HUDEP-2 (cell line): ENCODE data around the gene PPP2R5D.
A peak's percentile ranks its signal among the peaks of the same experiment; 100 is the strongest.
"Not testable (repeated sequence)": the region's sequence is repeated elsewhere in the genome, so short reads cannot be mapped to it uniquely, and the experiment has no call there.

ENCODE experiments used
- DNase-seq, 76 experiments: peaks; one replicate each; lab custom pipeline; 2025; ENCODE audit not compliant: unreplicated experiment in 76 of 76; lab: John Stamatoyannopoulos, UW

PPP2R5D gene

DNA sequence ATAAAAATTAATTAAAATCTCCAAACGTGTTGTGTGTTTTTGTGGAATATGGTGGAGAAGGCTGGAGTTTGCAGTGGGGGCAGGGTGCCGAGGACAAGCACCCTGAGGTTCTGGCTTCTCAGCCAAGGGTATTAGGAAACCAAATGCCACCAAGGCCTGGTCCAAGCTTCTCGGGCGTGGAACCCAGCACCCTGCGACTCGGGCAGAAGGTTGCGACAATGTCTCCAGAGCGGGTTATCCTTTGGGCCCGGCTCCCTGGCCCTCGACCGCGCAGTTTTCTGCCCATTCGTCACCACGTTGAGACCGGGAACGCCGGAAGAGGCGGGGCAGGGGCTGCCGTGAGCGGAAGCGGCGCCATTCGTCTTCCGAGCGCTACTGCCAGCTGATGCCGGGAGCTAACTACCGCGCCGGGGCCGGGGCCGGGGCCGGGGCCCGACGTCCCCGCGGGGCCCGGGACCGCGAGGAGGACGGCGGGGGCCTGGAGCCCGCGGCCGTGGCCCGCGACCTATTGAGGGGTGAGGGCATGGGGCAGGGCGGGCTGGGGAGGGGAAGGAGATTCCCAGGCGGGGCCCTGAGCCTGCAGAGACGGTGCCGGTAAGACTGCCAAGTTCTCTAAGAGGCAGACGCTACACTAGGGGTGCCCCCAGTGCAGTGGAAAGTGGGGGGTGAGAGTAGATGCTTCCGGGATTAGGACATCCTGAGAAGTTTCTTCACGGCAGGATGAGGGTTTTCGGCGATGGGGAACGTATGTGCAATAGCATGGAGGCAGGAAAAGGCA is 37.1 kb downstream of the PPP2R5D start, which contains the start of gene RRP36:
Gene RRP36, plus strand, starts transcription at position 354 of the 778 bp plus-strand sequence. Its CDS starts 32 bp downstream, at position 386.
- DNase-seq, result peak in 72 of 76 experiments; percentile 23 to 88 (median 68)

DNA sequence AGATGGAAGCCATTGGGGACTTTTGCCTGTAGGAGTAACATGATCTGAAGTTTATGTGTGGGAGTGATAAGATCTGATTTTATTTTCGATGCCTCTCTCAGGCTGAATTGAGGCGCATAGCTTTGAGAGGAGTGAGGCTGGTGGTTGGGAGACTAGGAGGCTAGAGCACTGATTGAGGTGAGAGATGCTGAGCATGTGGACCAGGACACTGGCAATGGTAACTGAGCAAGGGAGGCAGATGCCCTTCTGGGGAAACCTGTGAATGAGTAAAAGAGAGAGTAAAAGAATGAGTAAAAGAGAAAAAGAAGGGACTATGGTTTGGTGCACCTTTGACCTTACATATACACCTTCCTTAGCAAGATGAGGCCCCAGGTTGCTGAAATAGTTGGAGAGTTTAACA is 40.1 kb downstream of the PPP2R5D start:
- no peak for DNase-seq

DNA sequence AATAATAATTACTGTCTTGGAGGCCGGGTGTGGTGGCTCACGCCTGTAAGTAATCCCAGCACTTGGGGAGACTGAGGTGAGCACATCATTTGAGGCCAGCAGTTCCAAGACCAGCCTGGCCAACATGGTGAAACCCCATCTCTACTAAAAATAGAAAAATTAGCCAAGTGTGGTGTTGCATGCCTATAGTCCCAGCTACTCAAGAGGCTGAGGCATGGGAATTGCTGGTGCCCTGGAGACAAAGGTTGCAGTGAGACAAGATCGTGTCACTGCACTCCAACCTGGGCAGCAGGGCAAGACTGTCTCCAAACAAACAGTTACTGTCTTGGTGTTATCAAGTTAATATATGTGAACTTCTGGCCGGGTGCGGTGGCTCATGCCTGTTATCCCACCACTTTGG is 42.0 kb downstream of the PPP2R5D start:
- DNase-seq, result no peak

DNA sequence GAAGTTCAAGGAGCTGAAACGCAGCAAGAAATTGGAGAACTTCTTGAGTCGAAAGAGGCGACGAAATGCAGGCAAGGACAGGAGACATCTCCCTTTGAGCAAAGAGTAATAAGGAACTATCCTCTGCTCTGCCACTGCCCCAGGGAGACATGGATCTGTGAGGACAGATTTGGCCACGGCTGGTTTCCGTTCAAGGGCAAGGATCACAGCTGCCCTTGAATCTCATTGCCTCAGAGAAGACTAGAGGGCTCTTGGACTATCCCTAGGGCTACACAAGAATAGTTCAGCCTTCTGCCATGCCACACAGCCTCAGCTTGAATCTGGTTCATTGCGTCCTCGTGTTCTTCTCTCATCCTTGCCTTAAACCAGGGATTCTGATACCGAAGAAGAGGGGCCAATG is 44.8 kb downstream of the PPP2R5D start:
- DNase-seq, result no peak

DNA sequence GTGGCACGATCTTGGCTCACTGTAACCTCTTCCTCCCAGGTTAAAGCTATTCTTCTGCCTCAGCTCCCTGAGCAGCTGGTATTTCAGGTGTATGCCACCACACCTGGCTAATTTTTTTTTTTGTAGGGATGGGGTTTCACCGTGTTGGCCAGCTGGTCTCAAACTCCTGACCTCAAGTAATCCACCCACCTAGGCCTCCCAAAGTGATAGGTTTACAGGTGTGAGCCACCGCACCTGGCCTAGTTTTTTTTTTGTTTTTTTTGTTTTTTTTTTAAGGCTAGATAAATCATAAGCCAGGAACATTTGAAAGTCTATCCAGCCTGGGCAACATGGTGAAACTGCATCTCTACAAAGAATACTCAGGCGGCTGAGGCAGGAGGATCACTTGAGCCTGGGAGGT is 48.0 kb downstream of the PPP2R5D start:
- DNase-seq, result no peak

DNA sequence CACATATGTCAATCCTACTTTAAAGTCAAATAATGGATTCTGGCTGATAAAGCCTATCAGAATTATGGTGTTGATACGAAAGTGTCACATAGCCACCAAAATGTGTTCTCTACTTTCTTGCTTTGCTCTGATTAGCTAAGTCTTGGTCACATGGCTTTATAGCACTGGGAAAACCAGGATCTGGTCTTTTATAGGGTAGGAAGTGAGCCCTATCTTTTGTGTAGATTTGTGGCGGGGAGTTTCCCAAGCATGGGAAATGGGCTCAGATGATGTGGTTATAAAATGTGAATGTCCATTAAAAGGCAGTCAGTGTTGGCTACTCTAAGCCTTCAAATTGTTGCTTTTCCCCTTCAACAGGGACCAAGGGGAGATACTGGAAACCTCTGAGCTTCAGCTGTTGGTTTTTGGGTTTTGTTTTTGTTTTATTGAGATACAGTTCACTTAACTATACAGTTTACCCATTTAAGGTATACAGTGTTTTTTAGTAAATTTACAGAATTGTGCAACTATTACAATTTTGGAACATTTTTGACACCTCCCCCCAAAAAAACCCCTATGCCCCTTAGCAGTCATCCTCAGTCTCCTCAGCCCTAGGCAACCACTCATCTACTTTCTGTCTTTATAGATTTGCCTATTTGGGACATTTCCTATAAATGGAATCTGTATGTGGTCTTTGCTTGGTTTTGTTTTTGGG is 49.3 kb downstream of the PPP2R5D start:
- DNase-seq, result no peak

DNA sequence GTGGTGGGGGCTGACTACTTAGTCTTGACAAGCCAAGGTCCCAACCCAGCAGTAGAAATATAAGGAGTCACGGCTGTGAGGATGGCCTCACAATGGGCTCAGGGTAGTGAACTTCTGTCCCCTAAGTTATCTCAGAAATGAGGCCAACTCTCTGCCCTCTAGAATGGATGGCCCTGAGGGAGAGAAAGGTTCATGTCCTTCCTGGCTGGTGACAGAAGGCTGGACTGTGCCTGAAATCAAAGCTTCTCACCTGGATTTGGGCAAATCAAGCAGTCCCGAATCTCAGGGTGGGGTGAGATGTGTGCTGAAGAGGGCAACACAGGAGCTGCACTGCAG is 49.8 kb downstream of the PPP2R5D start:
- DNase-seq, result no peak

DNA sequence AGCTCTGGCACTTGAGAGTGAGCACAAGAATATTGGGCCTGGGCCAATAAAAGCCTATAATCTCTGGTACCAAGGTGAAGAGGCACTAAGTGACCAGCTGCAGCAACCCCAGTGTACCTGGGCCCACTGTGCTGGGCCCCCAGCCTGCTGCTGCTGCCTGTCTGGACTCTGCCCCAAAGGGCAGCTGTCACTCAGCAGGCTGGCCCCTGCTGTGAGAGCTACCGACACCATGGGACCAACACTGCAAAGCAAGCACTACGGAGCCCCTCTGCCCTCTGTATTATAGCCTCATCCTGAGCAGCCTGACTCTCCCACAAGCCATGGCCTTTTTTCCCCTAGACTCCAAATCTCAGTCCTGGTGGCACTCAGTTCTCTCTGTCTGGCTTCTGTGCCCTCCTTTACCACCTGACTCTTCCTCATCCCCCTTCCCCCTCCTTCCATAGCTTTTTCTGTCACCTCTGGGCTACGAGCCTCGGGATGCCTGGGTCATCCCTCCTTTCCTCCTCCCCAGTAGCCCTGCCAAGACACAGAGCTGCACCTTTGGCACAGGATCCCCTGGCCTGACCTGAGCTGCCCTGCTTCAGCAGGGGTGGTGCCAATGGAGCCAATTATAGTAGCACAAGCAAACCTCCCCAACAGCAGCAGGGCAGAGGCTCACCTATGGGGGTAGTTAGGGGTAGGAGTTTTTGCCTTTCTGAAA is 51.3 kb downstream of the PPP2R5D start:
- DNase-seq, result no peak

DNA sequence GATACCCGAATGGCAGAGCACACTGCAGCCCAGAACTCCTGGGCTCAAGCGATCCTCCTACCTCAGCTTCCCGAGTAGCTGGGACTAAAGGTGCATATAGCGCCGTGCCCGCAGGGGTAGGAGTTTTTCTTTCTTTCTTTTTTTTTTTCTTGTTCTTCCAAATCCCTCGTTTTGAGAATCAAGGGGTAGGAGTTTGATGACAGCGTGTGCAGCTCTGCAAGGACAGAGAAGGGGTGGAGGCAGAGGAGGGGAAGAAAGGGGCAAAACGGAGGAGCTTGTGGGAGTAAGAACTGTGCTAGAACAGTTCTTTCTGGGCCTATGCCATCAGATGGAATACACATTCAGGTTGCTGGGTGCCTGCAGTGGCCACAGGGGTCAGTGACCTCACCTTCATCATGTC is 52.3 kb downstream of the PPP2R5D start:
- no peak for DNase-seq

DNA sequence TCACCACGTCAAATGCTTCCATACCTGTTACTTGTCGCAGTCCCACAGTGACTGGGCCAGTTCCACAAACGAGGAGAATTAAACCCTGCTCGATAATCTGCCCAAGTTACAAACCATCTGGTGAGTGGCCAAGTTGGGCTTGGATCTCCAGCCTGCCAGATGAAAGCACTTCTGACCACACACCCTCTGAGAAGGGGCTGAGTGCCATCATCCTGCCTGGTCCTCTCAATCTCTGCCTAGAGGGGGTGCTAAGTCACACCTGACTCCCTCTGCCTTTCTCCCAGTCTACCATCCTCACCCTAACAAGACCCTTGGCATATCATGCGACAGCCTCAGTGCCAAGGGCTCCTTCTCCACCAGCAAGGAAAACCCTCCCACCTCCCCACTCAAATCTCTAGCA is 52.8 kb downstream of the PPP2R5D start:
- no peak for DNase-seq

DNA sequence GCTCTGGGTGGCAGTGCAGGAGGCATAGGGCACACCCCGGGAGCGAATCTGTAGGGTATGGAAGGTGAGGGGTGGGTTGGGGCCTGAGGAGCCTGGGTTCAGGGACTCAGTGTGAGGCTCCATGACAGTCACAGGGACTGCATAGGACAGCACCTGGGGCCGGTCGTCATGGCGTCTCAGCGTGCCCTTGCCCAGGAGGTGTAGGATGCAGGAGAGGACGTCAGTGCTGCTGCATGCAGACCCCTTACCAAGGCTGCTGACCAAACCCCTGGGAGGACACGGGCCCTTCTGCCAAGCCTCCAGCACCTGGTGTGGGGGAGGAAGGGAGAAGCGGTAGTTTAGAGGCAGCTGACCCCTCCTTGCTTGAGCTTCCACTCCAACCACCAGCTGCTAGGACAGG is 53.3 kb downstream of the PPP2R5D start:
- DNase-seq, result no peak

DNA sequence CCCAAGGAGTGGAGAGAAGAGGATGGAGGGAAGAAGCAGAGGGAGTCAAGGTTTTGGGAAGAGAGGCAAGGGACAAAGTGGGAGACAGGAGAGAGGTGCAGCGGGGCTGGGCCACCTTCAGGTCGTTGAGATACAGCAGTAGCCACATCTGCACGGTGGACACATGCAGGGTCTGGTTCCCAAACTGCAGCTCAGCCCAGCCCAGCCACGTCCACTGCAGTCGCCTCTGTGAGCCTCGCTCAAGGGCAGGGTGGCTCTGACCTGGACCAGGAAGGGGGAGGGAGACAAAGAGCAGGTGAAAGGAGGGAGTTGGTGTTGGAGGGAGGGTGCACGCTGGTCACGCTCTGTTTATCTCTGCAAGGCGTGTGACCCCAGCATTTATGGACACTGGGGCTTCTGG is 54.4 kb downstream of the PPP2R5D start:
- no peak for DNase-seq

DNA sequence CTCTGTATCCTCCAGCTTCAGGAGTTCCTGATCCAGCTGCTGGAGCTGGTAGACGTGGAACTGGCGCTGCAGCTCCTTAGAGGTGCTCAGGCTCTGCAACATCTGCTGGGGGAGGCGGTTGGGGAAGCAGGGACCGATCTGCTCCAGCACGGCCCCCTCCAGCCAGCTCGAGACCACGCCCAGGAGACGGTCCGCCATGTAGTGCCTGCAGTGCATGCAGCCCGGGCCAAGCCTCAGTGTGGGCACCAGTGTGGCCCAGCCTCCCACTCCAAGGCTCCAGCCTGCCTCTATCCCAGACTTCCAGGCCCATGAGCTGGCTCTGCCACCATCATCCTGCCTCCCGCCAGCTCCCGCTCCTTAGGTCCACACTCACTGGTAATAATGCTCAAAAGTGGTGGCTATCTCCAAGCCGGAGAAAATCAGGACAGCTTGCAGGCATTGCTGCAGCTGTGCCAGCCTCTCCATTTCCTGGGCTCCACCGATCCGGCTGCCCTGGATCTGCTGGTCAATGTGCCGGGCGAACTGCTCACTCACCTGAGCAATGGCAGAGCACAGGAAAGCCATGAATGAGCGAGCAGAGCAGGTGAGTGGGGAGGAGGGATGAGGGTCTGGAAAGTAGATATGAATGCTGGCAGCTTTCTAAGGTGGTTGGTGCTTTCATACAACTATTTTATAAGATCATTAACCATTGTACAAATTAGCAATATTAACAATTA is 56.3 kb downstream of the PPP2R5D start:
- DNase-seq, result no peak

DNA sequence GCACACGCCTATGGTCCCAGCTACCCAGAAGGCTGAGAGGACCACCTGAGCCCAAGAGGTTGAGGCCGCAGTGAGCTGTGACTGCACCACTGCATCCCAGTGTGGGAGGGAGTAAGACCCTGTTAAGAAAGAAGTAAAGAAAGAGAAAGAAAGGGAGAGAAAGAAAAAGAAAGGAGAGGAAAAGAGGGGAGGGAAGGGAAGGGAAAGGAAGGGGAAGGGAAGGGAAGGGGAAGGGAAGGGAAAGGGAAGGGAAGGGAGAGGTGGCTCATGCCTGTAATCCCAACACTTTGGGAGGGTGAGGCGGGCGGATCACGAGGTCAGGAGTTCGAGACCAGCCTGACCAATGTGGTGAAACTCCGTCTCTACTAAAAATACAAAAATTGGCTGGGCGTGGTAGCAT is 57.1 kb downstream of the PPP2R5D start:
- DNase-seq, result not testable (repeated sequence)

DNA sequence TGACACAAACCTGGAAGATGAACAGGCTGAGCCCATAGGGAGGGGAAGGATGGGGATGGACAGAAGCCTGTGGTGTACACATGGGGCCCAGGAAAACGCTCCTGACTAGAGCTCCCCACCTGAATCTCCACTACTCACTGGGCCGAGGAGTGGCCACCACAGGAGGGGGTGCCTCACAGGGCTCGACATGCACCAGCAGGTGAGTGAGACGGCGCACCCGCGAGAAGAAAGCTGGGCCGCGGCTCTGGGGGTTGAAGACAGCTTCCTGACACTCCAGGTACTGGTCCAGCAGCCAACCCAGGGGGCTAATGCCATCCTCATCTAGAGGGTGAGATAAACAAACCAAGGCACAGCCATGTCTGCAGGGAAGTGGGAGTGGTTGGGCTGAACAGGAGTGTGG is 58.9 kb downstream of the PPP2R5D start:
- DNase-seq, result no peak

DNA sequence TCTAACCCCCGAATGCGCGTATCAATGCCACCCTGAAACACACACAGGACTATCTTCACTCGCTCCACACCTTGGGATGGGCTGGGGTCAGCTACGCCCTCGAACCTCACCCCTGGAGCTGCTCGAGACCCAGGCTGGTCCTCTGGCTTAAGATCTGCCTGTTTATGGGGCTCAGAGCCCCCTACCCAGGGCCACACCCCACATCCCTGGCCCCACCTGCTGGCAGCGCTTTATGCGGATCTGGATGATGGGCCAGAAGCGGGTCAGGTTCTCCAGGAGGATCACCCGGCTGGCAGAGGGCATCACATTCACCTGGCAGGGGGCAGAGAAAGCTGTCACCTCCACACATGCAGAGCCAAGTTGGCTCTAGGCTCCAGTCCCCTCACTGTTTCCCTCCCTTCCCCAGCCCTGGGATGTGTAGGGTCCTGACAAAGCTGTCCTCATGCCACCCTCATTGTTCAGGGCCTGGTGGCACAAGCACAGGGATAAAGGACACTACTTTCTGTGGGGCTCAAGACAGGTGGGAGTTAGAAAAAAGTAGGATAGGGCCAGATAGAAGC is 61.1 kb downstream of the PPP2R5D start:
- DNase-seq, result no peak

DNA sequence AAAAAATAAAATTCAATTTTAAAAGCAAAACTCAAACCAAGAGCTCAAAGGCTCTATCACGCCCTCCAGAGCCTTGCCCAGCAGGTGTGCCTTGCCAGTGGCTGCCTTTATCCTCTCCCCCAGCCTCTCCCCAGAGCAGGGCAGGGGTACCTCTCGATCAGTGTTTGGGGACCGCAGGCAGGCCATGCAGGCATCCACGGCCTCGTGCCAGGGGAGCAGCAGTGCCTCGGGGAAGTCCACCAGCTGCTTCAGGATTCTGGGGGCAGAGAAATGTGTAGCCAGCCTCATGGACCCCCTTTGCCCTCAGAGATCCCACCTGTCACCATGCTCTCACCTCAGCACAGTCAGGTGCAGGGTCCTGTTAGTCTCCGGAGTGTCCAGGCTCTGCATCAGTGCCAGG is 63.6 kb downstream of the PPP2R5D start:
- no peak for DNase-seq

DNA sequence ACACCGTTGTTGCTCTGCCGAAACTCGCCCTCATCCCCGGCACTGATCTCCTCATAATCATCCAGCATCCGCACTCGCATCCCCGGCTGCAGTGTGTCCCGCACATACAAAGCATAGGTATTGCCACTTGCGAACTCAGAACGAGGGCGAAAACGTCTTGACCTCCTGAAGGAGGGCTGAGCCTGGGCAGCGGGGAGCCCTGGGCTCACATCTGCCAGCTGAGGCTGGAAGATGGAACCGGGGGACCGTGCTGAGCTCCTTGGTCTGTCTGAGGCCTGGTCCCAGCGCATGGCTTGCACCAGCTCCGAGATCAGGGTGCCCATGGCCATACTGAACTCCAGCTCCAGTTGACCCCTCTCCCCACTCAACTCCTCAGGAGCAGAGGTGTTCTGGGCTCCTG is 66.6 kb downstream of the PPP2R5D start:
- no peak for DNase-seq

DNA sequence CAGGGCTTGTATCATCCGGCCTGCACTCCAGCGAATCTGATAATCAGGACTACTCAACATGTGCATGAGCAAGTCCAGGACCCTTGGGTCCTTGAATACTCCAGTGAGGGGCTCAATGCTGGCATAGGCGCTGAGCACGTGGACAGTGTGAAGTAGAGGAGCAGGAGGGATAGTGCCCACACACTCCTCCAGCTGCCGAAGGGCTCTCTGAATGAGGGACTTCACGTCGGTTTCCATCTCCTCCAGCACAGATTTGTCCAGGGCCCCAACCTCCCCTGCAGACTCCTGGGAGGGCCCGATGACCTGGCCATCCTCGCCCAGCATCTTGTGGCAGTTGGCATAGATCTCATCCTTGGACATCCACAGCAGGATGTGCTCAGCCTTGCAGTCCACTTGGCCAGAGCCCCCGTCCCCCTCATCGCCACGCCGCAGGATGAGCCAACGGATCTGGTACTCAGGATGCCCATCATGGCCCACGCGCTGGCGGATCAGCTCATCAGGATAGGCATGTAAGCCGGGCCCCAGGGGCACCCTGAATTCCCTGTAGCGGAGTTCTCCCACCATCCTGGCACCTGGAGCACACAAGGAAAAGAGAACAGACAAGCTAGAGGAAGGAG is 68.0 kb downstream of the PPP2R5D start:
- no peak for DNase-seq

DNA sequence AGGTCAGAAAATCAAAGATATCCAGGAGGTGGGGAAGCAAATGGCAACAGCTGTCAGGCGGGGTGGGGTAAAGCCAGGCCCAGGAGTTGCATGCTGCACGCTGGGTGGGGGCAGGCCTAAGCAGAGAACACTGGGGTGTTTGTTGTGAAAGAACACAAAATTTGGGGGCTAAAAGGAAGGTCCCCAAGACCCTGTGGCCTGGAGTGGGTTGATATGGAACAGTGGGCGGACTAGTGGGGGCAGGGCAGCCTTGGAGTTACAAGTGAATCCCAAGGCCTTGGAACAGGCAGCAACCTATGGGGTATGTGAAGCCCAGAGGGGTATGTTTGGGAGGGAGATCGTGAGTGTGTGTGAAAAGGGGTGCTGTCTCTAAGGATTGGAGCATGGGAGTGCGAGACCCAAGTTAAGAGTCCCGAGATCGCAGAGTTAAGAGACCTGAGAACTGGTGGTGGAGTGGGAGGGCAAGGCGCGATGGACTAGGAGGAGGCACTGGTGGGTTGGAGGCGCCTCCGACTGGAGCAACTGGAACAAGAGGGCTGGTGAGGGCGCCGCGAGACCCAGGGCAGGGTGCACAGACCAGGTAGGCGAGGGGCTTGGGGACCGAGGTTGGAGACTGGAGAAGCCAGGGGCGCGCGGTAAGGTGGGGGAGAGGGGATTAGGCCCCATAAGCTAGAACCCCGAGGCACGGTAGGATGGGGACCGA is 68.6 kb downstream of the PPP2R5D start:
- peak in 24 of 76 experiments; percentile 17 to 84 (median 38) for DNase-seq
